ENCODE data around the gene CRACDL. TPM values are rescaled to one million over a fixed set of nuclear protein-coding genes. Genes with fewer than 3 reads are reported as not detected.
"Not testable (repeated sequence)": the region's sequence is repeated elsewhere in the genome, so short reads cannot be mapped to it uniquely, and the experiment has no call there.

CRACDL gene
- total RNA-seq, 2 donors from 2014 or later = 0.19 to 0.79 TPM

- Mint-ChIP-seq H3K27ac (no peak overlapping the region), H3K4me3 (no peak overlapping the region), H3K27me3 (ENCODE audit: low read depth) (peaks cover 25% of the 10 kb centered on the region), H3K9me3 (no peaks in the 10 kb centered on the region), H3K4me1 (ENCODE audit: low read depth) (peaks cover 39% of the 10 kb centered on the region), H3K36me3 (ENCODE audit: insufficient read depth in 2 of 2) (no peaks in the 10 kb centered on the region)
- ATAC-seq (replicated peaks in 1 of 2) = no peak
- DNase-seq = no peak
These were observed 27.8 kb downstream of the CRACDL start for GRCh38 chr2:98907966-98908905.

- Mint-ChIP-seq H3K4me1 (ENCODE audit: low read depth) (peaks cover 33% of the 10 kb centered on the region), H3K27me3 (ENCODE audit: low read depth) (peaks cover 17% of the 10 kb centered on the region), H3K27ac (no peak overlapping the region), H3K4me3 (no peak overlapping the region), H3K9me3 (no peaks in the 10 kb centered on the region), H3K36me3 (ENCODE audit: insufficient read depth in 2 of 2) (no peaks in the 10 kb centered on the region)
- no peak for DNase-seq
- ATAC-seq (replicated peaks in 1 of 2) = no peak
These were observed 28.6 kb downstream of the CRACDL start for GRCh38 chr2:98907385-98907784.

DNA sequence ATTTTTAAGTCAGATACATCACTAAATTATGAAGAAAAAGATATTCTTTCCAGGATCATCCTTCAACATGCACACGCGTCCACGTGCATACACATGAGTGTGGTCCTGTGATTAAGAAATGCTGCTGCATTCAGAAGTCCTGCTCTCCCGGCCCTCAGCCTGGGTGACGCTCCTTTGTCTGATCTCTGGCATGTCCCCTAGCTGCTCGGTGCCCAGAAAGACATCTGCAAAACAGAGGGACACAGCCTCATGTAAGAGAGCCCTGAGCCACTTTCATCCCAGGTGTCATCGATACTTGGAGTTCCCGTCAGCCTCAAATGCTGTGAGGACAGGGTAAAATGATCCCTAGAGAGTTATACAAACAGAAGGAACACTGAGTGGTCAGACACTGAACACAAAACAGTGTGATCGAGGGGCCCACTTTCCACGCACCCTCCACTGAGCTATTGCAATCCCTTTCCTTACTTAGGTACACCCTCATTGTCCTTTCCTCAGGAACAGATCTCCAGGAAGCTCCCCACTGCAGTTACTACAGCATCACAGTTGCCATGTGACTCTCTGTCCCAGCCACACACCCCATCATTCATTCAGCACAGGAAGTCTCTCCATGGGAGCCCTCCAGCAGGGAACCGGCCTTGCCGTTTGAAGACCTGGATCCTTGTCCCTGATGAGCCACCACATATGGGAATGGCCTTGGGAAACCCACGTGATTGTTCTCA, 32.1 kb downstream of the CRACDL start:
- ATAC-seq (replicated peaks in 1 of 2) = no peak
- peaks cover 4% of the 10 kb centered on the region for H3K4me1 Mint-ChIP-seq (ENCODE audit: low read depth)
- H3K27ac Mint-ChIP-seq = no peak overlapping the region
- peaks cover 17% of the 10 kb centered on the region for H3K27me3 Mint-ChIP-seq (ENCODE audit: low read depth)
- H3K36me3 Mint-ChIP-seq (ENCODE audit: insufficient read depth in 2 of 2) = no peaks in the 10 kb centered on the region
- no peaks in the 10 kb centered on the region for H3K9me3 Mint-ChIP-seq
- DNase-seq = no peak
- no peak overlapping the region for H3K4me3 Mint-ChIP-seq

GRCh38 chr2:98903064-98903355, 33.0 kb downstream of the CRACDL start:
- Mint-ChIP-seq H3K4me3 (no peak overlapping the region), H3K27me3 (ENCODE audit: low read depth) (peaks cover 14% of the 10 kb centered on the region), H3K9me3 (no peaks in the 10 kb centered on the region), H3K27ac (no peak overlapping the region), H3K4me1 (ENCODE audit: low read depth) (no peaks in the 10 kb centered on the region), H3K36me3 (ENCODE audit: insufficient read depth in 2 of 2) (no peaks in the 10 kb centered on the region)
- no peak for ATAC-seq (replicated peaks in 1 of 2)
- DNase-seq = no peak

GRCh38 chr2:98902209-98903063, 33.6 kb downstream of the CRACDL start:
- Mint-ChIP-seq H3K27ac (no peak overlapping the region), H3K4me3 (no peak overlapping the region), H3K9me3 (no peaks in the 10 kb centered on the region), H3K36me3 (ENCODE audit: insufficient read depth in 2 of 2) (no peaks in the 10 kb centered on the region), H3K27me3 (ENCODE audit: low read depth) (peaks cover 8% of the 10 kb centered on the region), H3K4me1 (ENCODE audit: low read depth) (no peaks in the 10 kb centered on the region)
- ATAC-seq (replicated peaks in 1 of 2) = no peak
- no peak for DNase-seq

DNA sequence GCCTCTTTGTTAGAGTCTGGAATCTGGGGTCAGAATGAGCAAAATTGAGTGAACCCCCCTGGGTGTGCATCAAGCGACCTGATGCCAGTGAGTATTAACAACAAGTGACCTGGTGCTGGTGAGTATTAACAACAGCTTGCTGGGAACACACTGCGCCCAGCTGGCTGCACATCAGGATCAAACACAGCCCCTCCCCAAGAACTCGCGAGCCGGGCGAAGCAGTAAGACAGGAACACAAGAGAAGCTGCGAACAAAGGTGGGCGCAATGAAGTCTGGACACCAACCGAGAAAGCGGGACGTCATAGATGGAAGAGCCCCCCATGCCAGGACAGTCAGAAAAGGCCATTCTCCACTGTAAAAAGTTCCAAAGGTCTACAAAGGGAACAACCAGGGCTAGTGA, 34.3 kb downstream of the CRACDL start:
- ATAC-seq (replicated peaks in 1 of 2) (no peak), DNase-seq (no peak)
- Mint-ChIP-seq H3K4me1 (ENCODE audit: low read depth) (no peaks in the 10 kb centered on the region), H3K9me3 (no peaks in the 10 kb centered on the region), H3K27ac (no peak overlapping the region), H3K27me3 (ENCODE audit: low read depth) (peaks cover under 1% of the 10 kb centered on the region), H3K4me3 (no peak overlapping the region), H3K36me3 (ENCODE audit: insufficient read depth in 2 of 2) (no peaks in the 10 kb centered on the region)

GRCh38 chr2:98901291-98901690, 34.7 kb downstream of the CRACDL start:
- Mint-ChIP-seq H3K9me3 (no peaks in the 10 kb centered on the region), H3K36me3 (ENCODE audit: insufficient read depth in 2 of 2) (no peaks in the 10 kb centered on the region), H3K4me1 (ENCODE audit: low read depth) (no peaks in the 10 kb centered on the region), H3K4me3 (no peak overlapping the region), H3K27me3 (ENCODE audit: low read depth) (no peaks in the 10 kb centered on the region), H3K27ac (no peak overlapping the region)
- DNase-seq (no peak), ATAC-seq (replicated peaks in 1 of 2) (no peak)

GRCh38 chr2:98900721-98901120, 35.3 kb downstream of the CRACDL start:
- Mint-ChIP-seq H3K36me3 (ENCODE audit: insufficient read depth in 2 of 2) (no peaks in the 10 kb centered on the region), H3K9me3 (no peaks in the 10 kb centered on the region), H3K27ac (no peak overlapping the region), H3K4me1 (ENCODE audit: low read depth) (no peaks in the 10 kb centered on the region), H3K4me3 (no peak overlapping the region), H3K27me3 (ENCODE audit: low read depth) (no peaks in the 10 kb centered on the region)
- DNase-seq (no peak), ATAC-seq (replicated peaks in 1 of 2) (no peak)

DNA sequence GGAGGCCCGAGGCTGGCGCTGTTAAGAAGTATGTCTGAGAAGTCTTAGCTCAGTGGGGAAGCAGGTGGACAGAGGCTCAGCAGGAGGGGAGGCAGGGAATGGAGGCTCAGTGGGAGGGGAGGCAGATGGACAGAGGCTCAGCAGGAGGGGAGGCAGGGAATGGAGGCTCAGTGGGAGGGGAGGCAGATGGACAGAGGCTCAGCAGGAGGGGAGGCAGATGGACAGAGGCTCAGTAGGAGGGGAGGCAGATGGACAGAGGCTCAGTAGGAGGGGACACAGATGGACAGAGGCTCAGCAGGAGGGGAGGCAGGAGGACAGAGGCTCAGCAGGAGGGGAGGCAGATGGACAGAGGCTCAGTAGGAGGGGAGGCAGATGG, 36.3 kb downstream of the CRACDL start:
- not testable (repeated sequence) for H3K4me3 Mint-ChIP-seq; DNase-seq; H3K9me3 Mint-ChIP-seq; H3K36me3 Mint-ChIP-seq (ENCODE audit: insufficient read depth in 2 of 2); ATAC-seq (replicated peaks in 1 of 2); H3K27me3 Mint-ChIP-seq (ENCODE audit: low read depth); H3K4me1 Mint-ChIP-seq (ENCODE audit: low read depth); H3K27ac Mint-ChIP-seq

- no peak overlapping the region for H3K4me3 Mint-ChIP-seq
- no peaks in the 10 kb centered on the region for H3K4me1 Mint-ChIP-seq (ENCODE audit: low read depth)
- ATAC-seq (replicated peaks in 1 of 2) (no peak), DNase-seq (no peak)
- no peaks in the 10 kb centered on the region for H3K27me3 Mint-ChIP-seq (ENCODE audit: low read depth)
- no peaks in the 10 kb centered on the region for H3K9me3 Mint-ChIP-seq
- no peaks in the 10 kb centered on the region for H3K36me3 Mint-ChIP-seq (ENCODE audit: insufficient read depth in 2 of 2)
- no peak overlapping the region for H3K27ac Mint-ChIP-seq
These were observed 36.9 kb downstream of the CRACDL start for GRCh38 chr2:98899041-98899702.

- no peak for ATAC-seq (replicated peaks in 1 of 2)
- H3K9me3 Mint-ChIP-seq = no peaks in the 10 kb centered on the region
- no peaks in the 10 kb centered on the region for H3K36me3 Mint-ChIP-seq (ENCODE audit: insufficient read depth in 2 of 2)
- H3K4me3 Mint-ChIP-seq = no peak overlapping the region
- no peak overlapping the region for H3K27ac Mint-ChIP-seq
- DNase-seq = no peak
- H3K27me3 Mint-ChIP-seq (ENCODE audit: low read depth) = no peaks in the 10 kb centered on the region
- H3K4me1 Mint-ChIP-seq (ENCODE audit: low read depth) = no peaks in the 10 kb centered on the region
These were observed 37.6 kb downstream of the CRACDL start for GRCh38 chr2:98898423-98898841.

- Mint-ChIP-seq H3K4me1 (ENCODE audit: low read depth) (no peaks in the 10 kb centered on the region), H3K27ac (no peak overlapping the region), H3K4me3 (no peak overlapping the region), H3K27me3 (ENCODE audit: low read depth) (no peaks in the 10 kb centered on the region), H3K36me3 (ENCODE audit: insufficient read depth in 2 of 2) (no peaks in the 10 kb centered on the region), H3K9me3 (no peaks in the 10 kb centered on the region)
- DNase-seq (no peak), ATAC-seq (replicated peaks in 1 of 2) (no peak)
These were observed 38.3 kb downstream of the CRACDL start for GRCh38 chr2:98897746-98898145.

DNA sequence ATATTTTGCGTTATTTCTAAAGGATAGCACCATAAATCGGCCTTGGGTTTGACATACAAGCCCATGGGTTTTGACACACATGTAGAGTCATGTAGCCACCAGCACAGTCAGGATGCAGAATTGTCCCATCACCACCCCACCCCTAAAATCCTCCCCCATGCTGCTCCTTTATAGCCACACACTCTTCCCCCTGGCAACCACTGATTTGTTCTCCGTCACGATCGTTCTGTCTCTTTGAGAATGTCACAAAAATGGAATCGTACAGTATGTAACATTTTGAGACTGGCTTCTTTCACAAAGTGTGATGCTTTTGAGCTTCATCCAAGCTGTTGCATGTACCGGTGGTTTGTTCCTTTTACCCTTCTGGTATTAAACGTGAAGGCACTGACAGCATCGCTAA, 39.1 kb downstream of the CRACDL start:
- ATAC-seq (replicated peaks in 1 of 2) (no peak), DNase-seq (no peak)
- Mint-ChIP-seq H3K4me1 (ENCODE audit: low read depth) (no peaks in the 10 kb centered on the region), H3K27me3 (ENCODE audit: low read depth) (no peaks in the 10 kb centered on the region), H3K4me3 (no peak overlapping the region), H3K36me3 (ENCODE audit: insufficient read depth in 2 of 2) (no peaks in the 10 kb centered on the region), H3K27ac (no peak overlapping the region), H3K9me3 (no peaks in the 10 kb centered on the region)

All from activated T-cell treated with anti-CD3 and anti-CD28 coated beads, Interleukin-2, amount 50 U/mL, for 72 hours (primary cell).